SK-N-MC (cell line): ENCODE data around the gene ITGB4.

Experiments used
- EZH2 ChIP-seq: fragments of 200-600 bp; sonication (generic); IDR thresholded peaks from one replicate; pipeline ENCODE4 v1.6.1; 2017; ENCODE audit warnings: antibody characterized with exemption
- FOXP2 ChIP-seq: optimal IDR thresholded peaks from 2 replicates; pipeline ENCODE3; 2011; ENCODE audit warnings: mild to moderate bottlenecking, moderate library complexity; ENCODE audit not compliant: insufficient read depth; ENCODE audit errors: extremely low read length, control extremely low read depth
- POLR2AphosphoS5 ChIP-seq: IDR thresholded peaks from 2 replicates; pipeline ENCODE4 v1.6.1; 2012; ENCODE audit warnings: mild to moderate bottlenecking, low read depth, low read length, borderline replicate concordance

GRCh38 chr17:75725504-75725903, 4.2 kb downstream of the ITGB4 start:
- TF ChIP-seq POLR2AphosphoS5 (no peak), EZH2 (no peak), FOXP2 (no peak)
